ENCODE data around the gene USP37.

GRCh38 chr2:218569038-218569431, 884 bp upstream of the USP37 start:
- TF ChIP-seq POLR2A (IDR thresholded peaks at IDR 0.05; ENCODE audit: low read length) (no peak), GATA1 (IDR thresholded peaks at IDR 0.05; ENCODE audit: low read depth, low read length) (no peak)

Data from erythroblast (primary cell).